ENCODE data around the gene ZFAND5.

Gene ZFAND5, protein sequence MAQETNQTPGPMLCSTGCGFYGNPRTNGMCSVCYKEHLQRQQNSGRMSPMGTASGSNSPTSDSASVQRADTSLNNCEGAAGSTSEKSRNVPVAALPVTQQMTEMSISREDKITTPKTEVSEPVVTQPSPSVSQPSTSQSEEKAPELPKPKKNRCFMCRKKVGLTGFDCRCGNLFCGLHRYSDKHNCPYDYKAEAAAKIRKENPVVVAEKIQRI

DNA sequence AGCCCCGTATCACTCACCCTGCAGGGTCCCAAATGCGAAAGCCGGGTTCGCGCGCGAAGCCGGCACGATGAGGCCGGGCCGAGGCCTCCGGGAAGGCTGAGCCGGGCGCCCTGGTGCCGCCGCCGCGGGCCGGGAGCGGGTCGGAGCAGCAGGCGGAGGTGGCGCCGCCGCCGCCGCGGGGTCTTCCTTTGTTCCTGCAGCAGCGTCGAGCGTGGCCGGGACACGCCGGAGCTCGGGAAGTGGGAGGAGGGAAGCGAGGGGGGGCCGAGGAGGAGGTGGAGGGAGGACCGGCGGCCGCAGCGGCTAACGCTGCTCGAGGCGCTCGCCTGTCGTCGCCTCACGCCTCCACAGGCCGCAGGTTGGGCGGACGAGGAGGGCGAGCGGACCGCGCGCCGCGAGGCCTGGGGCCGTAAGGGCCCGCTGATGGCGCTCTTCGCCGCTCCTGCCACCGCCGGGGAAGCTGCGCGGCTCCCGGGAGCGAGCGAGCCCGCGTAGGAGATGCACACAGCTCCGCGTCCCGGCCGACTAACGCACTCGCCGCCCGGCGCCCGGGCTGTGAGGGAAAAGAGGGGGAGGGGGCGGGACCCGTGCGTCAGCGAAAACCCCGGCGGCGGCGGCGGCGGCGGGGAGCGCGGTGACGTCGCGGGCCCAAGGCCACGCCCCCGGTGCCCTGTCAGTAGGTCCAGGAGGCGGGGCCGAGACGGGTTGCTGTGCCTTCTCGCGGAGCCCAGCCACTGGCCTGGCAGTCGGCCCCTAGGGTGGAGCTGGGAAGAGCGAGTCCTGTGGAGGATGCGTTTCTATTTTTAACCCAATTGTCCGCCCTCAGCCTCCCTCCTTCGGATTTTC, at the start of gene ZFAND5:
ZFAND5 (minus strand) TSS at position 530 of the 846 bp plus-strand sequence. CDS start 4,430 bp downstream, outside the sequence.
- H3K4me1 ChIP-seq = peaks cover 2% of the 10 kb centered on the region
- no peaks in the 10 kb centered on the region for H3K27me3 ChIP-seq (ENCODE audit: control insufficient read depth, insufficient read depth, low read length)
- H3K9me3 ChIP-seq (ENCODE audit: control insufficient read depth, low read length) = no peaks in the 10 kb centered on the region

DNA sequence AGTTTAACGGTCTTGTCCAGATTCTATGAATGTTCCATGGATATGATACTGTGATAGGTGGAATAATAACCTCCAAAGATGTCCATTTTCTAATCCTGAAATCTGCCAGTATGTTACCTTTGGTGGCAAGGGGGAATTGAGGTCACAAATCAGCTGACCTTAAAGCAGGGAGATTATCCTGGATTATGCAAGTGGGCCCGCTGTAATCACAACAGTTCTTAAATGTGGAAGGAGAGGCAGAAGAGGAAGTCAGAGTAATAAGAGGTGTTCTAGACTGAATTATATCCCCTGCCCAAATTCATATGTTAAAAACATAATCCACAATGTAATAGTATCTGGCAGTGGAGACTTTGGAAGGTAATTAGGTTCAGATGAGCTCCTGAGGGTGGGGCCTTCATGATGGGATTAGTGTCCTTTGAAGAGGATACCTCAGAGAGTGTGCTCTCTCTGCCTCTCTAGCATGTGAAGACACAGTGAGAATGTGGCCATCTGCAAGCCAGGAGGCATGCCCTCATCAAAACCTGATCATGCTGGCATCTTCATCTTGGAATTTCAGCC, 47.6 kb upstream of the ZFAND5 start:
- H3K9me3 ChIP-seq (ENCODE audit: control insufficient read depth, low read length) = no peaks in the 10 kb centered on the region
- no peak overlapping the region for H2AFZ ChIP-seq
- H3K79me2 ChIP-seq = no peaks in the 10 kb centered on the region
- no peak overlapping the region for H3K4me2 ChIP-seq (ENCODE audit: low read length)
- H3K4me3 ChIP-seq (ENCODE audit: low read depth, low read length) = no peak overlapping the region
- no peaks in the 10 kb centered on the region for H3K27me3 ChIP-seq (ENCODE audit: control insufficient read depth, insufficient read depth, low read length)
- no peaks in the 10 kb centered on the region for H3K36me3 ChIP-seq (ENCODE audit: control insufficient read depth, insufficient read depth, low read length)
- H3K4me1 ChIP-seq = no peaks in the 10 kb centered on the region
- TF ChIP-seq, protein P1, sequence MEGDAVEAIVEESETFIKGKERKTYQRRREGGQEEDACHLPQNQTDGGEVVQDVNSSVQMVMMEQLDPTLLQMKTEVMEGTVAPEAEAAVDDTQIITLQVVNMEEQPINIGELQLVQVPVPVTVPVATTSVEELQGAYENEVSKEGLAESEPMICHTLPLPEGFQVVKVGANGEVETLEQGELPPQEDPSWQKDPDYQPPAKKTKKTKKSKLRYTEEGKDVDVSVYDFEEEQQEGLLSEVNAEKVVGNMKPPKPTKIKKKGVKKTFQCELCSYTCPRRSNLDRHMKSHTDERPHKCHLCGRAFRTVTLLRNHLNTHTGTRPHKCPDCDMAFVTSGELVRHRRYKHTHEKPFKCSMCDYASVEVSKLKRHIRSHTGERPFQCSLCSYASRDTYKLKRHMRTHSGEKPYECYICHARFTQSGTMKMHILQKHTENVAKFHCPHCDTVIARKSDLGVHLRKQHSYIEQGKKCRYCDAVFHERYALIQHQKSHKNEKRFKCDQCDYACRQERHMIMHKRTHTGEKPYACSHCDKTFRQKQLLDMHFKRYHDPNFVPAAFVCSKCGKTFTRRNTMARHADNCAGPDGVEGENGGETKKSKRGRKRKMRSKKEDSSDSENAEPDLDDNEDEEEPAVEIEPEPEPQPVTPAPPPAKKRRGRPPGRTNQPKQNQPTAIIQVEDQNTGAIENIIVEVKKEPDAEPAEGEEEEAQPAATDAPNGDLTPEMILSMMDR (IDR thresholded peaks at IDR 0.05) = no peak
- H3K27ac ChIP-seq = no peak overlapping the region
- no peak overlapping the region for H3K9ac ChIP-seq

More for the DNA sequence above, at the start of gene ZFAND5:
- TF ChIP-seq, protein P1 (IDR thresholded peaks at IDR 0.05) = no peak
- Histone ChIP-seq H3K9ac (peak within 1 kb of the TSS; percentile 76), H3K27ac (peak within 1 kb of the TSS; percentile 100), H3K4me2 (ENCODE audit: low read length) (peak within 1 kb of the TSS; percentile 82), H3K79me2 (peaks cover 14% of the 10 kb centered on the region), H3K36me3 (ENCODE audit: control insufficient read depth, insufficient read depth, low read length) (no peaks in the 10 kb centered on the region), H2AFZ (peak within 1 kb of the TSS; percentile 91), H3K4me3 (ENCODE audit: low read depth, low read length) (peak within 1 kb of the TSS; percentile 86)

DNA sequence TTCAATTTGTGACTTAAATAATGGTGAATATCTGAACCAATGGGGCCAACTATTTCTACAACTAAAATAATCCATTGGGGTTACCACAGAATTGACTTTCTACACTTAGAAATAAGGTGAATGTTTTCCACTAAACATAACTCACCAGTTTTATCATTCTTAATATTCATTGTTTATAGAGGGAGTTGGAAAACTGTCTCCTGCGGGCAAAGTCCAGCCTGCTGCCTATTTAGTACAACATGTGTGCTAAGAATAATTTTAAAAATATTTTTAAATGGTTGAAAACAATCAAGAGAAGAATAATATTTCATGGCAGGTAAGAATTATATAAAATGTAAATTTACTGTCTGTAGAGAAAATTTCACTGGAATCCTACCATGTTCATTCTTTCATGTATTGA, 45.2 kb upstream of the ZFAND5 start:
- Histone ChIP-seq H3K27me3 (ENCODE audit: control insufficient read depth, insufficient read depth, low read length) (no peaks in the 10 kb centered on the region), H3K4me1 (no peaks in the 10 kb centered on the region), H3K9ac (no peak overlapping the region), H3K79me2 (no peaks in the 10 kb centered on the region), H2AFZ (no peak overlapping the region), H3K9me3 (ENCODE audit: control insufficient read depth, low read length) (no peaks in the 10 kb centered on the region), H3K4me2 (ENCODE audit: low read length) (no peak overlapping the region), H3K4me3 (ENCODE audit: low read depth, low read length) (no peak overlapping the region), H3K36me3 (ENCODE audit: control insufficient read depth, insufficient read depth, low read length) (no peaks in the 10 kb centered on the region), H3K27ac (no peak overlapping the region)
- TF ChIP-seq, protein P1 (IDR thresholded peaks at IDR 0.05) = no peak

DNA sequence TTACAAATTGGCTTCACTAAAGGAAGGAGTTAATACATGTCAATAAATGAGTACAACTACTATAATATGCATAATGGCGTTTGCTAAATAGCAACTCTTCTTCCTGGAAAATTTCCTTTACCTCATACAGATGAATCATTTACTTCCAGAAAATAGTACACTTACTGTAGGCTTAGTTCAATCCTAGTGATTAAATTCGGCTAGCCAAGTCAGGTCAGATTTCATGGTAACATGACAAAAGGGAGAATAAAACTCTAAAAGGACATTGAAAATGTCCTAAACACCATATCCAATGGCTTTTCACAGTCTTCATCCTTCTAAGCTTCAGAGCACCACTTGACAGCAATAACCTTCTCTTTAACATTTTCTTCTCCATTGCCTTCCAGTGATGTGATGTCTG, 42.1 kb upstream of the ZFAND5 start:
- Histone ChIP-seq H3K79me2 (no peaks in the 10 kb centered on the region), H3K9me3 (ENCODE audit: control insufficient read depth, low read length) (no peaks in the 10 kb centered on the region), H2AFZ (no peak overlapping the region), H3K27me3 (ENCODE audit: control insufficient read depth, insufficient read depth, low read length) (no peaks in the 10 kb centered on the region), H3K9ac (no peak overlapping the region), H3K4me1 (no peaks in the 10 kb centered on the region), H3K27ac (no peak overlapping the region), H3K4me3 (ENCODE audit: low read depth, low read length) (no peak overlapping the region), H3K4me2 (ENCODE audit: low read length) (no peak overlapping the region), H3K36me3 (ENCODE audit: control insufficient read depth, insufficient read depth, low read length) (no peaks in the 10 kb centered on the region)
- TF ChIP-seq, protein P1 (IDR thresholded peaks at IDR 0.05) = no peak
